Renal pelvis (tissue), 4 donors: ENCODE results near the gene GBP1. TPM values are rescaled to one million over a fixed set of nuclear protein-coding genes. Genes with fewer than 3 reads are reported as not detected.
"Not testable (repeated sequence)": the region's sequence is repeated elsewhere in the genome, so short reads cannot be mapped to it uniquely, and the experiment has no call there.

ENCODE experiments used
- DNase-seq: peaks from one replicate; pipeline ENCODE4 v3.0.0-alpha.2; 2013
- polyA plus RNA-seq, 3 donors: library from polyadenylated mRNA; unstranded; fragments of 120-200 nt; gene quantifications; one replicate each; pipeline ENCODE4 v1.2.1, GENCODE V29; 2013; ENCODE audit not compliant: insufficient read length in 3 of 3

The GBP1 gene
- polyA plus RNA-seq, 3 donors: 7.8 to 10.7 (median 8.6) TPM

DNA sequence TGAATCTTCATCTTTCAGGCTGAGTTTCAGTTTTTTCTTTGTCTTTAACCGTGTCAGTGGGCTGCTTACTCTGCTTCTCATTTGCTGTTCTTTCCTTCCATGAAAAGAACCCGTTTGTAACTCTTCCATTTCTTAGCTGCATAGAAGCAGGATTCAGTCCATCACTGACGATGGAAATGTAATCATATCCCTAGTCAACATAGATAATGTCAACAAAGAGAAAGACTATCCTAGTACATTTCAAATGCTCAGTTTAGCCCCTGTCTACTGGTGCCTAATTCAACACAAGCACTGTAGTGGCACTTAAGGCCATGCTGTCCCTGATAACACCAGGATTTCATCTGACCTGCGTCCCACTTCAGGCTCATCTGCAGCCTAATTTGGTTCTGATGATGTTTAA lies 376 bp downstream of the GBP1 start:
- DNase-seq: no peak

- no peak for DNase-seq
Measured at GRCh38 chr1:89063094-89063493, 1.9 kb downstream of the GBP1 start.

DNA sequence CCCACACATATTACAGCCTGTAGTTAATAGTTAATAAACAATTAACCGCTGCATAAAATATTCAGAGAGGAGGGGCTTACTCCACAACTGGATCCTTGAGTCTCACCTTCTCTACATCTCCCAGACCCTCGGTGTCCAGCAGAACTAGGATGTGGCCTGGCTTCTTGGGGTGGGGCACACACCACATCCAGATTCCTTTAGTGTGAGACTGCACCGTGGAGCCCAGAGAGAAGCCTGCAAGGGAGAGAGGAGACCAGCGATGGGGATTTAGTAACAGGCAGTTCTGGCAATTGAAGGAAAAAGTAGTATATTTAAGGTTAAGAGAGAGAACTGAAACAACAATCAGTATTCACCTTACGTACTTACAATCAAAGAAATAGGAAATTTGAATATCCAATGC lies 4.9 kb downstream of the GBP1 start:
- DNase-seq: no peak

DNA sequence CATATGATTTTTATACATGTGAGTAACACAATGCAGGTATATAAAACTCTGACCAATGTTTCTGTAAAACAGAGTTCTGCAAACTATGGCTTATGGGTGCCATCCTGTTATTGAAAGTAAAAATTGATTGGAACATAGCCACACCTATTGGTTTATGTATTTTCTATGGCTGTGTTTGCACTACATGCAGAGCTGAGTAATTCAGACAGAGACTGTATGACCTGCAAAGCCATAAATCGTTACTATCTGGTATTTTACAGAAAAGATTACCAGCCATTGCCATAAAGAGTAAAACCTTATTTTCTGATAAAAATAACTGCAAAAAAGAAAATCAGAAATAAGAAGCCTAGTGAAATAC lies 13.1 kb downstream of the GBP1 start:
- no peak for DNase-seq

DNA sequence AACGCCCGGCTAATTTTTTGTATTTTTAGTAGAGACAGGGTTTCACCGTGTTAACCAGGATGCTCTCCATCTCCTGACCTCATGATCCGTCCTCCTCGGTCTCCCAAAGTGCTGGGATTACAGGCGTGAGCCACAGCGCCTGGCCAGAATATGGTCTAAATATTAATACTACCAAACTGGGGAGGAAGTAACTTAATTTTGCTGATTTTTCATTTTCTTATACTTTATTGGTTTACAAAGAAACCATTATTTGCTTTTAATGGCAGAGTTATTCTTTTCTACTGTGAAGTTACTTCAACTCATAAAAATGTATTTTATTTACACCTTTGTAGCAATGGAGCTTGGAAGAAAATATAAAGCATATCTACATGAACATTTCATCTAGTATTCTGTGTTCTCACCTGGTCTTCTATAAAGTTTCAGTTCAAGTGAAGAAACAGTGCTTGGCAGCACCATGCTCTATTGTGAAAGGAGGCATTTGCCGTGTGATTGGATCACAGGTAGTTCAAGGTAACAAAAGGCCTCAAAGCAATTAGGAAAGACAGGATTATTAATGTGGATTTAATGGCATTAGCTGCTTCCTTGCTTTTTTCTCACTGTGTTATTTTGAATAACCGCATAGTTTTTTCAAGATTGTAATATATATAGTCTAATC lies 13.6 kb downstream of the GBP1 start:
- no peak for DNase-seq

GRCh38 chr1:89050649-89051033 lies 14.4 kb downstream of the GBP1 start:
- DNase-seq: no peak

- not testable (repeated sequence) for DNase-seq
Measured at GRCh38 chr1:89049901-89050648, 14.9 kb downstream of the GBP1 start.

DNA sequence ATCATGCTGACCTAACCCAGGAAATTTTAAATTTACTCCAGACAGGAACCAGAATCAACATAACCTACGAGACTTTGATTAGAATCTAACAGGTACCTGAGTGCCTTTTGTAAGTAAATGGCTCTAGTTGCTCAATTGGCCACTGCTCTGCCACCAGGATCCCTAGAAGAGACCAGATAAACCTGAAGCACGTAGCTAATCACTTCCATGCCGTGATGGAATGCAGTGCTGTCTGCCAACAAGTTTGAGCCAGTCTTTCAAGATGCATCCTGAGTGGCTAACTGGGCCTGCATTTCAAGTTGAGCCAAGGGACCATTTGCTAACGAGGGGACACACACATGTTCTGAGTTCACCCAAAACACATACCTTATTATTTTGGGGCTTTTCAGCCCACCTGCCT lies 15.8 kb downstream of the GBP1 start:
- DNase-seq: not testable (repeated sequence)

- DNase-seq: no peak
Measured at GRCh38 chr1:89047734-89048133, 17.3 kb downstream of the GBP1 start.

DNA sequence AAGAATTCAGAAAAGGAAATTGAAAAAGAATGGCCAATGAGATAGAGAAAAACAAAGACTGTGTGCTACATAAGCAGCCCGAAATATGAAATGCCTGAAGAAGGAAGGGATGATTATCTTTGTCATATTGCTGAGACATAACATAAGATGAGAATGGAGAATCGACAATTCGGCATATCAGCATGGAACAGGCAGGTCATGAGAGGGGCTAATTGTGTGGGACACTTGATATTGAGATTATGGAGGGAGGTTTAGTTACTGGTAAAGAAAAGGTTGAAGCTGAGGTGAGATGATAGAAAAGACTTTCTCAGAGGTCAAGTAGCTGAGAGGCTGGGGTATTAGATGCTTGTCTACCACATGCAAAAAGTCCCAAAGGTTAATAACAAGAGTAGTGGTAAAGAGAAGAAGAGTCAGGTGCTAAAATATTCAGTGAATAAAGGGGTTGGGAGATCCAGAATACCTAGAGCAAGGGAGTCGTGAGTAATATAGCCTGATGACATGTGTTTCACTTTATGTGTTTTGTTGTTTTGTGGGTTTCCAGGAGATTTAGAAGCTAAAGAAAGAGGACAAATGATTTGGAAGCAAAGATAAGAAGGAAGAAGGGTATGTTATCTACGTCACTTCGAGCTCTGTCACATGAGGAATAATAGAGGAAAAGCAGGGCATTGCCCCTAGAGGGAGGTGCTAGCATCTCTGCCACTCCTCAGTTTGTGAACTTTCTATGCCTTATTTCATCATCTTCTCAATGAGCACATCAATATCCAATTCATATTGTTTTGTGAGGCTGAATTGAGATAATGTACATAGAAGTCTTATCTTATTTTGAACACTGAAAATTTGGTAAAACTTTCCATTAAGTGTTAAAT lies 18.5 kb downstream of the GBP1 start:
- not testable (repeated sequence) for DNase-seq

DNA sequence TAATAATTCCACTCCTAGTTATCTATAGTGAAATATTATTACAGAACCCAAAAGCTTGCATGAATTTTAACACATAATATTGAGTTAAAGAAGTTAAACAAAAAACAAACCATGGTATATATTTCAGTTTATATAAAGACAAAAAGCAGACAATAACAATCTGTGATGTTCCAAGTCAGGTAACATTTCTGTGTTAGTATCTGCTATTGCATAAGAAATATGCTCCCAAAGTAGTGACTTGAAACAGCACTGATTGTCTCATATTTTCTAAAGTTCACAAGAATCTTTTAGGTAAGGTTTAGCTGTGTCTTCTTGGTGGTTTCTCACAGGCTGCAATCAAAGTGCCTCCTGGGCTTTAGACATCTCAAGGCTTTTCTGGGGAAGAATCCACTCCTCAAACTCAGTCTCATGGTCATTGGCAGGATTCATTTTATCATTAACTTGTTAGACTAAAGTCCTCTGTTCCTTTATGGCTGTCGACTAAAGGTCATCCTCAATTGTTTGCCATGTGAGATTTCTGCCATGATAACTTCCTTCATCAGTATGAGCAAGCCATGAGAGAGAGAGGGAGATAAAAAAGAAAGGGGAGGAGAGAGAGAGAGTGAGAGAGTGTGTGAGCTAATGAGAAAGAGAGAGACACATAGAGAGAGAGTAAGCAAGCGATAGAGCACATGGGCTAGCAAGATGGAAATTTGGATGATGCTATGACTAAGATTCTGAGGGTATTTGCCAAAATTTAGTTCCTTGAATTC lies 19.9 kb downstream of the GBP1 start:
- no peak for DNase-seq

- no peak for DNase-seq
Measured at GRCh38 chr1:89043940-89044339, 21.1 kb downstream of the GBP1 start.

- no peak for DNase-seq
Measured at GRCh38 chr1:89042491-89042890, 22.5 kb downstream of the GBP1 start.

DNA sequence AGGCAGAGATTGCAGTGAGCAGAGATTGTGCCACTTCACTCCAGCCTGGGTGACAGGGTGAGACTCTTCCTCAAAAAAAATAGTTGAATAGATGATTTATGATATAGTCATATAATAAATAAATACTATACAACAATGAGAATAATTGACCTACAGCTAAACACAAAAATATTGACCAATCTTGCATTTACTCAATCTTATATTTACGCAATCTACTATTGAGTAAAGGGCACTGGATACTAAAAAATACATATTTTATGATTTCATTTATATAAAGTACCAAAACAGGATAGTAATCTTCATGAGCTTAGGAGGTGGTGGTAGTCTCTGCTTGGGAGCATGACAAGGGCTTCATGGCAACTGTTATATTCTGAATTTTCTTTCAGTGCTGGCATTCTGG lies 23.3 kb downstream of the GBP1 start:
- no peak for DNase-seq

- DNase-seq: no peak
Measured at GRCh38 chr1:89041119-89041641, 23.8 kb downstream of the GBP1 start.

DNA sequence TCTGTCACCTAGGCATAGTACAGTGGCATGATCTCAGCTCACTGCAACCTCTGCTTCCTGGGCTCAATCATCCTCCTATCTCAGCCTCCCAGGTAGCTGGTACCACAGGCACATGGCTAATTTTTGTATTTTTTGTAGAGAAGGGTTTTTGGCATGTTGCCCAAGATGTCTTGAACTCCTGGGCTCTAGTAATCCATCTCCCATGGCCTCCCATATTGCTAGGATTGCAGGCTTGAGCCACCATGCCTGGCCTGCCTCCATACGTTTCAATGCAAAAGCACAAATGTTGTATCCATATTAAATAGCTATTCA lies 24.7 kb downstream of the GBP1 start:
- DNase-seq: no peak

- no peak for DNase-seq
Measured at GRCh38 chr1:89037186-89037585, 27.8 kb downstream of the GBP1 start.

GRCh38 chr1:89035080-89035479 lies 29.9 kb downstream of the GBP1 start:
- DNase-seq: no peak

DNA sequence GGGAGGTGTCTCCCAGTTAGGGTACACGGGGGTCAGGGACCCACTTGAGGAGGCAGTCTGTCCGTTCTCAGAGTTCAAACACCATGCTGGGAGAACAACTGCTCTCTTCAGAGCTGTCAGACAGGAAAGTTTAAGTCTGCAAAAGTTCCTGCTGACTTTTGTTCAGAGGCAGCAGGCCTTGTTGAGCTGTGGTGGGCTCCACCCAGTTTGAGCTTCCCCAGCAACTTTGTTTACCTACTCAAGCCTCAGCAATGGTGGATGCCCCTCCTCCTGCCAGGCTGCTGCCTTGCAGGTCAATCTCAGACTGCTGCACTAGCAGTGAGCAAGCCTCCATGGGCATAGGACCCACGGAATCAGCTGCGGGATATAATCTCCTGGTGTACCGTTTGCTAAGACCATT lies 31.0 kb downstream of the GBP1 start:
- not testable (repeated sequence) for DNase-seq

- DNase-seq: not testable (repeated sequence)
Measured at GRCh38 chr1:89029051-89029450, 36.0 kb downstream of the GBP1 start.

DNA sequence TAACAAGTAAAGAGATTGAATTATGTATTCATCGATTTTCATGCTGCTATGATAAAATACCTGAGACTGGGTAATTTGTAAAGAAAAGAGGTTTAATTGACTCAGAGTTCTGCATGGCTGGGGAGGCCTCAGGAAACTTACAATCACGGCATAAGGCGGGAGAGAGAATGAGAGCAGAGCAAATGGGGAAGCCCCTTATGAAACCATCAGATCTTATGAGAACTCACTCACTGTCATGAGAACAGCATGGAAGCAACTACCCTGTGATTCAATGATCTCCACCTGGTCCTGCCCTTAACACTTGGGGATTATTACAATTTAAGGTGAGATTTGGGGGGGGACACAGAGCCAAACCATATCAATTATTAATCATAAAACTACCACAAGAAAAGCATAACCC lies 39.1 kb downstream of the GBP1 start:
- DNase-seq: no peak

- no peak for DNase-seq
Measured at GRCh38 chr1:89023026-89023425, 42.0 kb downstream of the GBP1 start.
